Measurements from ENCODE around the gene CRYBA1. TPM values are rescaled to one million over a fixed set of nuclear protein-coding genes. Genes with fewer than 3 reads are reported as not detected.

Gene CRYBA1
- total and polyA plus RNA-seq, 2 of the 8 experiments (the other 6 are each of a cell fraction or from before 2014, with no cell fraction given), result not detected

GRCh38 chr17:29210879-29211278 is 35.8 kb upstream of the CRYBA1 start (continued):
- no peak for TF ChIP-seq KDM5A (IDR thresholded peaks at IDR 0.05; ENCODE audit: low read length)
